Stimulated activated CD4-positive, alpha-beta T cell treated with anti-CD3 and anti-CD28 coated beads, Interleukin-1b, Interleukin-23, amount 100 ng/mL, for 1 hour (primary cell): Measurements from ENCODE around the gene DLX6.

Source experiments
- DNase-seq, 2 donors: peaks; one replicate each; pipeline ENCODE4 v3.0.0-alpha.2; 2020; ENCODE audit warnings: low read depth in 2 of 2

Gene DLX6

DNA sequence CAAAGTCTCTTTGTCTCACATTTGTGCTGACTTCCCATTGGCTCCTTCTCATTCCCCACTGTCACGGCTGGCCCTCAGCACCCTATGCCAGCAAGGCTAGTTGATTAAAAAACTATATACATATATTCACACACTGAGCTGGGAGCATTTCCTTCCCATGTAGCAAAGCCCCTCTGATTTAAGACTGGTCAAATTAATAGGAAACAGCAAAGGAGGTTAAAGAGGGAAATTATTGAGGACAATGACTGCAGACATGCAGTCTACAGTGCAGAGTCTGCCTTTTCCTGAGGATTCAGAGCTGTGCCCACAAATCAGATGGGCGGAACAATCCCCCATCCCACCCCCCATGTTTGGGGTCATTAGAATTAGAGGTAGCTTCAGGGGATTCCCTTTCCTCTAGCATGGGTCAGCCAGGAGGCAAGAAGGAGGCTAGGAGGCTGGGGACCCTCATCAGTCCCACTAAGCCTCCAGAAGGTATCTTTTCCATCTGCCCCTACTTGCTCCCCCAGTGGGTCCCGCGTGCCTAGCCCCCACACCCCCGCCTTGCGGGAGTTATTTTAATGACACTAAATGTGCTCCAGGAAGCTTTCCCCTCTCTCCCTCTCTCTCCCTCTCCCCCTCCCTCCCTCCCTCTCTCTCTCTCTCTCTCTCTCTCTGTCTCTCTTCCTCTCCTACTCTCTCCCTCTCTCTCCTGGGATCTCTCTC lies 9.8 kb upstream of the DLX6 start:
- DNase-seq = no peak

DNA sequence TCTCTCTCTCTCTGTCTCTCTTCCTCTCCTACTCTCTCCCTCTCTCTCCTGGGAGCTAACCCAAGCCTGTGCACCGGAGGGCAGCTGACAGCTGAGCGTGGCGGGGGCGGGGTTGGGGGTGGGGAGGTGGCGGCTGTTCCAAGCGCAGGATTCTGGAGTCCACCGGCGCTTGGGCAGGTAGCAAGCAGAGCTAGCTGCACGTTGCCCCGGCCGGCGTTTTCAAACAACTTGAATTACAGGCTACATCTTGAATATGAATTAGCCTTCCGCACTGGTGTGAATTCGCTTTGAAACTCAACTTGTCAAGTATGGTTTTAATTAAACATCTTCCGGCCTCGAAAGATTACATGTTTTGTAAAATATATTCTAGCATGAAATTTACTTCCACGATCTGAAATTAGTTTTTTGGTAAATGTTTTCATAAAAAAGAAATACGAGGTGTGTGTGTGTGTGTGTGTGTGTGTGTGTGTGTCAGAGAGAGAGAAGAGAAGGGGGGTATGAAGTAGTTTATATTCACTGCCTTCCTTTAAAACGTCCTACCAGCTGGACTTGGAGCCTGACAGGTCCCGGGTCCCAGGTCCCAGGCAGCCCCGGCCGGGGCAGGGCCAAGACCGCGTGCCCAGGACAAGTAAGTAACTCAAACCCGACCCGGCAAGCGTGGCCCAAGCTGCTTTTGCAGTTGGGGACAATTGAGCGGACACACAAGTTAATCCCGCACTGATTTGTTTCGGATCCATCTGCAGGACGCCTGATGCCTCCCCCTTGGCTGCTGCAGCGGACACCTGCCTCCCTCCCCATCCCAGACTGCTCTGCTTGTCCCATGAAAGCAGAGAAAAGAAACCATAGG lies 9.0 kb upstream of the DLX6 start:
- DNase-seq = no peak

DNA sequence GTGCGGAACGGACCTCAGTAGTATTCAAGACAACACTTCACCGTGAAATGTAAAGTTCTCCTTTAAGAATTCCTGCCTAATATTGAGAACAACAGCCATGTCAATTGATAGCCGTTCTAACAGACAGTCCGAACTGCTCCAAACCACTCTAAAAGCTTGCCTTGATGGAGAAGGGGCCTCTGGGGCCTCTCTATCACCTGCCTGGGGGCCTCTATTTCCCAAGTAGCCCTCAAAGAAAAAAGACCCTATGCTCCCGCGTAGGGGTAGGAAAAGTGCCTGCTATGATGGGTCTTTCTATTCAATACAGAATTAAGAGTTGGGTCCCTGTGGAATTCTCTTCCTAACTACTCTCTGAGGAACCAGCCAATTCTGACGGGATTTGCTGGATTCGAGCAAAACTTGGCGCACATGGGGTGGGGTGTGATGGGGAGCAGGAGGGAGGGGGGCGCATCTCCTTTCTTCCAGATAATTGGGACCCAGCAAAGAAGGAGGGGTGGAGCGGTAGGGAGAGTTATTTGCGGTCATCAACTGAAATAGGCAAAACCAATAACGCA lies 8.3 kb upstream of the DLX6 start:
- DNase-seq = no peak

DNA sequence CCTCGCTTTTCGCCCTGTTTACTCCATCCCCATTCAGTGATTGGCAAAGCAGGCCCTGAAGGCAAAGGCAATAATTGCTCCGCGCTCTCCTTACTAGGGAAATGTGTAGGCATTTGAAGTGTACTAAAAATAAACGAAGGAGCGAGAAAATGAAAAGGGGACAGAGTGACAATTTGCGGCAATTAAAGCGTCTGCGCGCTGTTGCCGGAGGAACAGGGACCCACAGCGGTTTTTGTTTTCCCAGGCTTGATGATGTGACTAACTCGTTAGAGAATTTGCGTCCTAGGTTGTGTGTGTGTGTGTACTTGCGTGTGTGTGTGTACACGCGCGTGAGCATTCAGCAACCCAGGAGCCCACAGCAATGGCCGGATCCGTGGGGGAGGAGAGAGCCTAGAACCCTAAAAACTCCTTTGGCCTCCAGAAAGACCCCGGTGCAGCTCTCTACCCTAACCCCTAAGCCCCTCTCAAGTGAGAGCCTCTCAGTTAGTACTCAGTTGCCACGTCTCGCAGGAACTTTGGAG lies 7.8 kb upstream of the DLX6 start:
- no peak for DNase-seq

DNA sequence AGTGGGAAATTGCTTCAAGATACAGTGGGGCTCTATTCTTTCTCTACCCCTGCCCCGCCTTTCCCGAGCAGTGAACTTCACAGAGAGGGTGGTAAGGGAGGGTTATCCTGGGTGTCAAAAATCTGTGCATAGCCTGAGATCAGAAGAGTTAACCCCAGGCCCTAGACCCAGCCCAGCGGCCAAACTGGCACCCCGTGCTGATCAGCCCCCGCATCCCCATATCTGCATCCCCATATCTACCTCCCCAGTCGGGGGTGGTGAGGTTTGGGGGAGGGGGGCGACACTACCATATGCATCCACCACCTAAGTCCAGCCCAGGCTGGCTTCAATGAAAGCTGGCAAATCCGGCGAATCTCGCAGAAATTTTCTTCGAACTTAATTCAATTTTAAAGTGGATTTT lies 7.0 kb upstream of the DLX6 start:
- no peak for DNase-seq

DNA sequence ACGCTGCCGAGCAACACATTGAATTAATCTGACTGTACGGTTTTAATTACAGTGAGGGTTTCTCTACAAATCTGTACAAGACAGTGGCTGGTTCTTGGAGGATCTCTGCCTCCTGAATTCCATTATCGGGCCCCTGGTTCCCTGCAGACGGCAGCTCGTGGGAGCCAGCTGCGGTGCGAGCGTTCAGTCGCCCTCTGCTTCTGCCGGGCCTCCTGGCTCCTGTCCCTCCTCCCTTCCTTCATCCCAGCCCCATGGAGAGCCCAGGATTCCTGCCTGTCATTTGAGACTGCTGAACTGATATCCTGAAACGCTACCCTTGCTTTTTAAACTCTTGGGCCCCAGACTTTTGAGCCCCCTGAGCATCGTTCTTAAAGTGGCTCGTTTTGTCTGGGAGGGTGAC lies 6.6 kb upstream of the DLX6 start:
- DNase-seq = no peak

DNA sequence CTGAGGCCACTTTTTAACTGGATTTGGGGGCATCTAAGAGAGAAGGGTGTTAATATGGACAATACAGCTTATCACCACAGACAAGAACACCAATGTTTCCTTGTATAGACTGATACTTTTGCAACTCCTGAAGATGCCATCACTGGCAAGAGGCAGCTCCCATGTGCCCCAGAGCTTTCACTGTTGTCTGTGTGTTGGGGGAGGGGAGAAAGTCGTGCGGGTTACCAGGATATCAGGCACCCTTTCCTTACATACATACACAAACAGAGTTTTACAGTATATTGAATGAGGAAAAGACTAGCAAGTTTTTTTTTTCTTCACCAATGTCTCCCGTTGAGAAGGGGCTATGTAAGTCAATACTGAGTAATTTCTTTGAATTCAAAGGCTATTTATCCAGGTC lies 4.1 kb upstream of the DLX6 start:
- DNase-seq = no peak

DNA sequence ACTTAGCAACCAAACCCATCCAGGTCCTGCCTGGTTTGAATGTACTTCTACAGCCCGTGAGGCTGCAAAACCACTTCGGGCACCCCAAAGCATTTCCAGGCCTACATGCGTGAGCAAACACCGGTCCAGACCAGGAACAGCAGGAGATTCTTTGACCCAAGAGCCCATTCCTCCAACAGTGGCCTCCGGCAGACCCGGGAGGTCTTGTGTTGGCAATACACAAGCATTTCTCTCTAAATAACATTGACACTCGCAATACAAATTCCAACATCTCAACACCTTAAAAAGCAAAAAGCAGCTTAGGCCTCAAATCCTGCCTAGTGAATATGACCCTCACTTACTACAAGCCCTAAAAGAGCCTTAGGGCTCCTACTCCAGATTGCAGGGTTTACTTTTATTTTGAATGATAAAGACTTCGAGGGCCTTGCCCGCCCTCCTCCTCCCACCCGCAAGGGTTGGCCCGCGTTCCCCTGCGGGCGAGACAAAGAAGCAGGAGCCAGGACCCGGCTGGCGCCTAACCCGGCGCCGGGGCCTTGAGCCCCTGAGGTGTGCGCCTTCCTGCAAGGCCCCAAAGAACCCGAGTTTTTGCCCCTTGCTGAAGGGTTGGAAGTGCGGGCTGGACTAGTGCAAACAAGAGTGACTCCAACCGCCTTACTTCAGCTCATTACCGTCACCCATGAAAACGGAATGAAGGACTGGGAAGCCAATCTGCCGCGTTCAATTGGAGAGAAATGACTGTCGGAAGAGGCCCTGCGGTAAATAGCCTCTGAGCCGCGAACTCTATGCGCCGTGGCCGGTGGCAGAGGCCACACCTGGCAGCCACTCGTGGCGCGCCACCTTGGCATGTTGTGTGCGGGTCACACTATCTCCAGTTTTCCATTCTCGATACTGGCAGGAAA lies 3.4 kb upstream of the DLX6 start:
- no peak for DNase-seq

DNA sequence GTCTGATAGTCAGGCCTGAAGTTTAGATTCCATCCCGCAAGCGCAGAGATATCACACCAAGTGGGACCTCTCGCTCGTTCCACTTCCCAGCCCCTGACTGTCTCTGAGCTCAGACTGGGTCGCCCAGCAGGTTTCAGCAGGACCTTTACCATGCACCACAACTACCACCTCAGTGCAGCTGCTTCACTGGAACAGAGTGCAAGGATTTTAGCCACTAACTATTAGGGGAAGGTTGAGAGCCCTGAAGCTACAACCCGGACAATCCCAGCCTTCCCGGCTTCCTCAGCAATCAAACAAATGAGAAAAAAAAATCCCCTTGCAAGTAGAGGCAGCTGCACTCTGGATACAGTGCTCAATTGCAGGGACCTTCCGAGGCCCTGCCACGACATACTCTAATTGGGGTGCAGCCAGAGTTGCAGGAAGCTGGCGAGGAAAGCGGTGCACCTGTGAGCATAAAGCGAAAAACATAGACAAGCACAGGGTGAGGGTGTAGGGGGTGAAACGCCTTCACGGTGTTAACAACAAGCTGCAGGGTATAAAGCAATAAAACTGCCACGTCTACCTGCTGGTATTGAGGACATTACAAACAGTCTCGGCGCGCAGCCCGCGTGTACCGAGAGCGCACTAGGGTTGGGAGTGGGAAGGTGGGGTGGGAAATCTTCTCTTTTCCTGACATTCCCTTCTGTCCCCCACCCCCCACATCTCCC lies 2.6 kb upstream of the DLX6 start:
- DNase-seq = no peak

DNA sequence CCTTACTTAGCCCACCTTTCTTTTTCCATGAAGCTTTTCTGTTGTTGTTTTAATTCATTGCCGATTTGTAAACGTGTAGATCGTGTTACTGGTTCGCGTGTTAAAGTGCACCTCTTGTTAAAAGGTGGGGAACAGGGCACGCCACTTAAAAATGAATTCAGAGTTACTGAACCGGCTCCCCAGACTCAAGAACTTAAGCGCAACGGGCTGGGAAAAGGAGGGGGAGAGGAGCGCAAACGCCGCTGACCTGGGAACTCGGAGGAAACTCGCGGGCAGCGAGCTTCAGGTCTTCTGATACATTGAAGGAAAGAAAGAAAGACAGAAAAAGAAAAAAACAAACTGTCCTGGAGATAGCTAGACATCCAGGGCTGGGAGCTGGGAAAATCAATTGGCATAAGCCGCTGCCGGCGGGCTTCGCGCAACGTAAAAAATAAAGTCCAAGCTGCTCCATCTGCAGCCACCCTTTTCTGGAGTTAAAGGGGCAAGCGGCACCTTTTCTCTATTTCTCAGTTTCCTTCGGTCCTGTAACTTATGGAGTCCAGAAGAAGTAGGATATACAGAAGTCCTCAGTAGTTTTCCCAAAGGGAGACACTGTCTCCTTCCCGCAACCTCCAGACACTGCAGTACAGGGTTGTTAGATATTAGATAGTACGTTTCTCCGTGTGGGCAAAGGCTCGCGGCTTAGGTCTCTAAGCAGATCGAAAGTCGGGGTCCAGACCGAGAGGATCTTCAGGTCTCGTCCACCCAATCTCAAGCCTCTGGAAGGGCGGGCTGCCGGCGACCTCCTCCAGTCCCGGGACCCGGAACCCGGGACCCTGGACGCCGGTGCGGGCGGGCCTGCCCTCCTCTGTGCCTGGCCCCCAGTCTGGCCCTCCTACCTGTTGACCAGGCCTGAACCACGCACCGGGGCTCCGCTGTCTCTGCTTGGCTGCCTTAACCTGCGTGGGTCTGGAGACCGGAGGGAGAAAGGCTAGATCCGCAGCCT lies 1.8 kb upstream of the DLX6 start:
- no peak for DNase-seq

DNA sequence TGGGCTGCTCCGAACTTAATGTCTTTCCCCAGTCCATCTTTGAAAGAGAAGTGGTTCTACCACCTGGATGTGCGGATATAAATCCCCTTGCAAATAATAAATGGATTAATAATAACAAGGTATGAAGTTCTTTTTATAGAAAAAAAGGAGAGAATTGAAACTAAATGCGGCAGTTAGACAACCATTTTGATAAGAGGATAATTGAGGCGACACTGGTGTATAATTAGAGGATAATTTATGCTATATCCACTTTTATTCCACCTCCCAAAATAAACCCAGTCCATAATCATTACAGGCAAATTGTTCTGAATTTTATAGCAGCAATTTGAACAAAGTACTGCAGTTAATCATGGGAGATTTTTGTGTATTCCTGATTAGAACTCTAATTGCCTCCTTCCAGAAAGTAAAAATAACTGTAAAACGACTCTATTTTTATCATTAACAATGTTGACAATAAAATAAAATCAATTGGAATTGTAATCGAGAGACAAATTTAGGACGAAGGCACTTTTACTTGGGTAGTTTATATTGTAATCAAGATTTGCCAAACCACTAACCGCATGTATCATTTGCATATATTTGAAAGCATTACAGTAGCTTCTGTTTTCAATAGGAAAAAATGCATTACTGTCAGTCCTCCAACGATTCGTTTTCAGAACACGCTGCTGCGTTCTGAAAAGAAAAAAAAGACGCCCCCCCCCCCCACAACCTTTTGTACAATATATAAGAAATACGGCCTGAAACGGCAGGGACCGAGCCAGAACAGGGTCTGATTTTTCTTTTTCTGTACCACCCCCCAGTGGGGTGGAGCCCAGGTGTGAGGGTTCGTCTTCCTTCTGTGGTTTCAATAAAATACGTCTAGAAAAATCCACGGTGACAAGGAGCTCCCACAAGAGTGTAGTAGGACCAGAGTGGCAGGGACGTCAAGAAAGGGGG lies 838 bp upstream of the DLX6 start:
- DNase-seq = no peak

DNA sequence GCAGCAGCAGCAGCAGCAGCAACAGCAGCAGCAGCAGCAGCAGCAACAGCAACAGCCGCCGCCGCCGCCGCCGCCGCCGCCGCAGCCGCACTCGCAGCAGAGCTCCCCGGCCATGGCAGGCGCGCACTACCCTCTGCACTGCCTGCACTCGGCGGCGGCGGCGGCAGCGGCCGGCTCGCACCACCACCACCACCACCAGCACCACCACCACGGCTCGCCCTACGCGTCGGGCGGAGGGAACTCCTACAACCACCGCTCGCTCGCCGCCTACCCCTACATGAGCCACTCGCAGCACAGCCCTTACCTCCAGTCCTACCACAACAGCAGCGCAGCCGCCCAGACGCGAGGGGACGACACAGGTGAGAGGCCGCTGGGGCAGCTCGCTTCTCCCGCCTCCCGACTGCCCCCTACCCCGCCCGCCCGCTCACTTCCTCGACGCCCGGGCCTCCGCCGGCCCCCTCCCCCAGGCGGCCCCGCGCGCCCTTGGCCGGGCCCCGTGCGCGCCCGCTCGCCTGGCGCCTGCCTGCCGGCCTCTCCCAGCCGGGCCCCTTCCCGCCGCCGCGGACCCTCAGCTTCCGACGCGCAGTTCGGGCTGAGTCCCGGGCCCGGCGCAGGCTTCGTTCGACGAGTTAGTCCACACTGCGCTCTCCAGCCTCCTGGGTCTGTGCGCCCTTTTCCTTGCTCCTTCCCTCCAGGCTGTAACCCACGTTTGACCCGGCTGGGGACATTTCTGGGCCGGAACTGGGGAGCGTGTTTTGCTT lies 882 bp downstream of the DLX6 start:
- DNase-seq = no peak

DNA sequence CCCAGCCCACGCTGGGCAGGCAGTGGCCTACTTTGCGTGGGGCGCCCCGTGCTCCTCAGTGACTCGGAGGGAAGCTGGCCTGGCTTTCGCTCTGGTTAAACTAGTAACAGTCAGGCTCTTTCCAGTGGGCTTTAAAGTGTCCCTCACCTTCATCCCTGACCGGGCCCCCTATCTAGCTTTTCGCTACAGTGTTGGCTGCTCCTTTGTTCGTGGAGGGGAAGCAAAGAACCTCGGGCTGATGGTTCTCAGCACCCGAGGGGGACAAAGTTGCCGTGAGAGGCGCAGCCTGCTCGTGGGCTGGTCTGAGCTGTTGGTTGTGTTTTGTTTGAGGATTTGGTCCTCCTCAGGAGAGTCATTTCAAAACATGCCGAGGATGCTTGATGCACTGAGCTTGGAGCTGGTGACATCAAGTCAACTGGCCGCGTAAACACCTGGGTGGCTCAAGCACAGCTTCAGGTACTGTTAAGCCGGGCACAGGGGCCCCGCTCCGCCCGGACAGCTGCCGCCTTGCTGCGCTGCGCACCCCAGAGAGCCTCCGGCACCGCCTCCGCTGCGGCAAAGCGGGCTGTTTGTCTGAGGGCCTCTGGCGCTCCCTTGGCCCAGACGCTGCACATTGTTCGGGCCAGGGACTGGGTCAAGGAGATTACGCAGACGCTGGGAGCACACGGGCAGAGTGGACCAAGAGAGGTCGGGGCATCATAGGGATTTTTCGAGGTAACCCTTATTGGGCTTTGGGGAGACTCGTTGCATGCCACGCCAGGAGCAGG lies 1.6 kb downstream of the DLX6 start:
- DNase-seq = no peak

DNA sequence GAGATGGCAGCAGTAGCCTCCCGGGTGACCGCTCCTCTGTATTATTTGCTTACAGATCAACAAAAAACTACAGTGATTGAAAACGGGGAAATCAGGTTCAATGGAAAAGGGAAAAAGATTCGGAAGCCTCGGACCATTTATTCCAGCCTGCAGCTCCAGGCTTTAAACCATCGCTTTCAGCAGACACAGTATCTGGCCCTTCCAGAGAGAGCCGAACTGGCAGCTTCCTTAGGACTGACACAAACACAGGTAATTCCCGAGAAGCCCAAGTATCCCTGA lies 2.2 kb downstream of the DLX6 start:
- DNase-seq = no peak

DNA sequence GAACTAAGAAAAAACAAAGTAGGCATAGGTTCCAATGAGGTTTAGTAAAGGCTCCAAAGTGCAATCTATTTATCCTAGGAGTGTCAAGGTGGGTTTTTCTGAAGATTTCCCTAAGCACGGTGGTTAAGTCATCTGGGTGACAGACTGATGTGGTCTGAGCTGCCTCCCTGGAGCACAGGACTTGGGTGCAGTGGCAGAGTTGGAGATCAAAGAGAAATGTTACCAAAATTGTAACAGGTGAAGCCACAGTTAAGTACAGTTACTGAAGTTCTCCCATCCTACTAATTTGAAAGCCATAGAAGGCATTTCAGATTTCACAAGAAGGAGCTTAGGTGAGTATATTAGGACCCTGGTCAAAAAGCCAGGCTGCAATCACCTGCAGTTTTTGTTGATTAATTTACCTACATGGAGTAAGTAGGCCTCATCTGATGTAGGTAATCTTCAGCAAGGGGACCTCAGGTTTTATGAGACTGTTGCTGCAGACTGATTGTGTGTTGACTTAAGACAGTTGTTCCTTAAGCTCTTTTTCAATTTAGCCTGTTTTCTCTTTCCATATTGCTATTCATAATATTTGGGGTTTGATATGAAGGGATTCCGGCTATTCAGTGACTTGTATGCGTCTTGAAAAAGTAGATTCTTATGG lies 3.0 kb downstream of the DLX6 start:
- DNase-seq = no peak

DNA sequence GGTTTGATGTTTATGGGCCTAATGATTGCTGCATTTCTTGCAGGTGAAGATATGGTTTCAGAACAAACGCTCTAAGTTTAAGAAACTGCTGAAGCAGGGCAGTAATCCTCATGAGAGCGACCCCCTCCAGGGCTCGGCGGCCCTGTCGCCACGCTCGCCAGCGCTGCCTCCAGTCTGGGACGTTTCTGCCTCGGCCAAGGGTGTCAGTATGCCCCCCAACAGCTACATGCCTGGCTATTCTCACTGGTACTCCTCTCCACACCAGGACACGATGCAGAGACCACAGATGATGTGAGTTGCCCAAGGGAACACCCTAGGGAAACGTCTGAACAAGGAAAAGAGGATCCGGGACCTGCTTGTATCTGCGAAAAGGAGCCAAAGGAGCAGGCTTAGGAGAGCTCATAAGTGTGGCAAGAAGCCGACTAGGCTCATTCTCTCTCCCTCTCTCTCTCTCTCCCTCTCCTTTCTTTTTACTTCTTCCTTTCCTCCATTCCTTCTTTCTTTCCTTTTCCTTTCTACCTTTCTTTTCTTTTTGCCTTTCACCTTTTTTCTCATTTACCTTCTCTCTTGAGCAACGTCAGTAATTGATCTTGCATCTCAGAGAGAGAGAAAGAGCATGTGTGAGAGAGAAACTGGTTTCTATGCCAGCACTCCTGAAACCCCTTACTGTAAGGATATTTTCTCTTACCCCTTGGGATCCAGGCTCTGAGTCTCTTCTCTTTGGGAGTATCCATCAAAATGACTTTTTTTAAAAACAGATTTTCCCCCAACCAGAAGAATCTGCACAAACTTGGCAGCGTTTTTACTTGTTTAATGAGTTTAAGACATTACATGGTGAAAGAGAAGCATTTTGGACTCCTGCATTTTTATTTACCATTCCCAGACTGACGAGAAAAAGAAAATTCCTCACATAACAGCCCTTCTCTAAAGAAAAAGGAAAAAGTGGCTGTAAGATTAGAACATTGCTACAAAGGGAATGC lies 4.7 kb downstream of the DLX6 start:
- no peak for DNase-seq
